HepG2 (cell line): ENCODE data around the gene HOXA6. TPM values are rescaled to one million over a fixed set of nuclear protein-coding genes. Genes with fewer than 3 reads are reported as not detected.

Experiments
- EEA1 ChIP-seq: sonication (generic); formaldehyde crosslinking; IDR thresholded peaks from 2 replicates; pipeline ENCODE4 v1.5.1; 2020; ENCODE audit warnings: mild to moderate bottlenecking, missing genetic modification reagents, borderline replicate concordance
- GABPB1 ChIP-seq: IDR thresholded peaks from 2 replicates; pipeline ENCODE4 v1.6.1; 2016; ENCODE audit warnings: mild to moderate bottlenecking, missing genetic modification reagents, moderate library complexity, missing compliant biosample characterization
- HNF4A ChIP-seq: sonication (generic); formaldehyde crosslinking; IDR thresholded peaks from 2 replicates; pipeline ENCODE4 v1.4.0; 2020; ENCODE audit warnings: missing genetic modification reagents
- LBX2 ChIP-seq: sonication (generic); formaldehyde crosslinking; IDR thresholded peaks from 2 replicates; pipeline ENCODE4 v1.5.0; 2020; ENCODE audit warnings: missing genetic modification reagents, mild to moderate bottlenecking, borderline replicate concordance
- MEF2D ChIP-seq: sonication (generic); formaldehyde crosslinking; IDR thresholded peaks from 2 replicates; pipeline ENCODE4 v1.5.1; 2020; ENCODE audit warnings: mild to moderate bottlenecking, missing genetic modification reagents
- MIER2 ChIP-seq: IDR thresholded peaks from 2 replicates; pipeline ENCODE4 v1.6.1; 2016; ENCODE audit warnings: missing biosample characterization, missing genetic modification reagents
- NR2F1 ChIP-seq, 2 experiments: fragments of 450-650 bp in 1 of 2; formaldehyde crosslinking in 1 of 2; IDR thresholded peaks; 2 replicates each; pipeline versions ENCODE4 v1.5.0 to v1.6.1; 2016 to 2020; ENCODE audit warnings: mild to moderate bottlenecking in 1 of 2, missing compliant biosample characterization in 1 of 2, missing genetic modification reagents in 1 of 2, moderate library complexity in 1 of 2
- SPEN ChIP-seq: sonication (generic); formaldehyde crosslinking; IDR thresholded peaks from 2 replicates; pipeline ENCODE4 v1.5.1; 2020; ENCODE audit warnings: low read depth, mild to moderate bottlenecking, missing genetic modification reagents
- STAT6 ChIP-seq: sonication (generic); formaldehyde crosslinking; IDR thresholded peaks from 2 replicates; pipeline ENCODE4 v1.4.0; 2020; ENCODE audit warnings: missing genetic modification reagents, mild to moderate bottlenecking, borderline replicate concordance
- TARDBP ChIP-seq: sonication (generic); formaldehyde crosslinking; IDR thresholded peaks from 2 replicates; pipeline ENCODE4 v1.8.0; 2022; ENCODE audit warnings: mild to moderate bottlenecking, missing genetic modification reagents
- TRIM22 ChIP-seq: fragments of 450-650 bp; IDR thresholded peaks from 2 replicates; pipeline ENCODE4 v1.6.1; 2017
- ZBTB43 ChIP-seq: sonication (generic); formaldehyde crosslinking; conservative IDR thresholded peaks from 2 replicates; pipeline ENCODE4 v1.4.0; 2020; ENCODE audit warnings: missing genetic modification reagents
- ZKSCAN1 ChIP-seq: fragments of 150-350 bp; IDR thresholded peaks from 2 replicates; pipeline ENCODE4 v1.6.1; 2014; ENCODE audit warnings: low read length
- ZNF367 ChIP-seq: sonication (generic); formaldehyde crosslinking; IDR thresholded peaks from 2 replicates; pipeline ENCODE4 v1.4.0; 2020; ENCODE audit warnings: missing genetic modification reagents, borderline replicate concordance
- ZNF766 ChIP-seq: sonication (generic); formaldehyde crosslinking; IDR thresholded peaks from 2 replicates; pipeline ENCODE4 v1.5.0; 2020; ENCODE audit warnings: missing genetic modification reagents, borderline replicate concordance
- polyA plus RNA-seq, 8 experiments: library from polyadenylated mRNA; depleted of rRNA in 3 of 8; stranded (reverse) in 7 of 8; unstranded in 1 of 8; fragments of >200 nt; fragmentation: Illumina TruSeq in 4 of 8; extraction: Trizol in 4 of 8; gene quantifications; 2 replicates each; pipeline versions ENCODE4 v1.2.1 to v1.2.3, GENCODE V29; 2011 to 2016; ENCODE audit warnings: low read depth in 4 of 8, missing spikeins in 1 of 8, mixed read lengths in 1 of 8; ENCODE audit not compliant: insufficient read depth in 1 of 8
- total RNA-seq, 5 experiments: library from RNA; depleted of rRNA; stranded (reverse); fragments of >200 nt; fragmentation: Illumina TruSeq; extraction: Trizol; gene quantifications; 2 replicates each; pipeline ENCODE4 v1.2.3, GENCODE V29; 2016; ENCODE audit warnings: low read depth in 1 of 5

HOXA6 gene
- total and polyA plus RNA-seq, 2 of the 13 experiments (the other 11 are each of a cell fraction or from before 2014, with no cell fraction given), result 1.3 to 1.5 TPM

- TF ChIP-seq STAT6 (CRISPR knock-in tag) (no peak; the same call in 1 of the 2 replicates), ZNF367 (CRISPR knock-in tag) (no peak), LBX2 (no peak), ZBTB43 (CRISPR knock-in tag) (0 out of 2 replicates have a peak, but pooled peaks have one; percentile 25), MIER2 (0 out of 2 replicates have a peak, but pooled peaks have one; percentile 44), EEA1 (CRISPR knock-in tag) (0 out of 2 replicates have a peak, but pooled peaks have one; percentile 62), NR2F1 (CRISPR knock-in tag; IDR thresholded peaks at IDR 0.05) (no peak), TARDBP (peak; percentile 40; the same call in 1 of the 2 replicates), ZNF766 (CRISPR knock-in tag) (no peak), GABPB1 (CRISPR knock-in tag) (peak; percentile 59), ZKSCAN1 (no peak), SPEN (CRISPR knock-in tag) (peak; percentile 83; the same call in 1 of the 2 replicates), MEF2D (CRISPR knock-in tag) (peak; percentile 52), TRIM22 (no peak), HNF4A (CRISPR knock-in tag) (no peak)
Measured at GRCh38 chr7:27150568-27151340, 3.2 kb upstream of the HOXA6 start (continued).
